ENCODE results near the gene KIAA1143. TPM values are rescaled to one million over a fixed set of nuclear protein-coding genes. Genes with fewer than 3 reads are reported as not detected.

The KIAA1143 gene
- total and polyA plus RNA-seq, 2 donors (not counting 3 experiments of a cell fraction or from before 2014, with no cell fraction given): 6.1 to 25.2 TPM

- no TSS peak for BruUV-seq (replicated peaks)
Observed at GRCh38 chr3:44721231-44722102, 40.0 kb downstream of the KIAA1143 start.

GRCh38 chr3:44712455-44713075, 48.9 kb downstream of the KIAA1143 start, which contains the start of gene ZNF502:
Gene ZNF502 (plus strand): TSS chr3:44712660. CDS start chr3:44720262, 7,602 bp downstream.
- no peaks in the 10 kb centered on the region for H4K20me1 ChIP-seq (replicated peaks; ENCODE audit: control insufficient read depth, extremely low read depth, insufficient read depth, low read length)
- peak; percentile 93 for FAIRE-seq
- peak within 1 kb of the TSS; percentile 54 for H3K9ac ChIP-seq (replicated peaks; ENCODE audit: extremely low read depth, insufficient read depth, low read length)
- H3K27ac ChIP-seq (ENCODE audit: insufficient read depth, low read depth, low read length): peak within 1 kb of the TSS; percentile 58
- no peaks in the 10 kb centered on the region for H3K9me1 ChIP-seq (replicated peaks; ENCODE audit: control insufficient read depth, extremely low read depth, insufficient read depth, low read length)
- H3K79me2 ChIP-seq (ENCODE audit: control insufficient read depth, insufficient read depth, low read length): peaks cover 2% of the 10 kb centered on the region
- intact Hi-C loops (cut with micrococcal nuclease) (loop anchor here (1.0 kb wide), 6 partner anchors 17 to 389 kb away; partner anchors contain the start of genes KIAA1143, KIF15, ZNF197 and ZNF35), dilution Hi-C loops (cut with MboI; ENCODE audit: extremely low pct_ligation_motif_present, low sequenced_read_pairs) (no loop called here)
- TF ChIP-seq MAX (IDR thresholded peaks at IDR 0.05; ENCODE audit: insufficient read depth, insufficient read length): no peak
- peak; percentile 55 for TF ChIP-seq POLR2AphosphoS5 (IDR thresholded peaks at IDR 0.05; ENCODE audit: insufficient read depth, low read depth, low read length)
- TF ChIP-seq CTCF (IDR thresholded peaks at IDR 0.05; ENCODE audit: extremely low read depth in 1 of 2, insufficient read depth in 1 of 2, low read depth in 1 of 2, low read length in 2 of 2): peak; percentile 35 to 43
- H2AFZ ChIP-seq (ENCODE audit: low read depth, low read length): peak within 1 kb of the TSS; percentile 88
- TSS peak; percentile 49 for BruUV-seq (replicated peaks)
- ChIA-PET CTCF (interaction anchor here (0.6 to 3.4 kb wide), 6 partner anchors 9 to 201 kb away, joined by 3 to 29 read pairs (median 6); partner anchors contain the start of genes KIAA1143, KIF15, ZNF197 and ZNF501), POLR2A (interaction anchor here (0.6 to 2.3 kb wide), 3 partner anchors 17 to 64 kb away, joined by 3 to 11 read pairs (median 3); partner anchors contain the start of genes KIAA1143, KIF15, ZNF35 and ZNF501)
- peak within 1 kb of the TSS; percentile 53 for H3K4me2 ChIP-seq (ENCODE audit: insufficient read depth, low read length)
- peak; percentile 85 for DNase-seq (ENCODE audit: low read depth, low spot score)
- H3K27me3 ChIP-seq (ENCODE audit: control insufficient read depth in 2 of 2, insufficient read depth in 2 of 2, low read length in 2 of 2): no peaks in the 10 kb centered on the region
- H3K4me1 ChIP-seq (ENCODE audit: control insufficient read depth, extremely low read depth, insufficient read depth, low read length): no peaks in the 10 kb centered on the region
- H3K36me3 ChIP-seq (ENCODE audit: control insufficient read depth in 2 of 2, extremely low read depth in 1 of 2, insufficient read depth in 2 of 2, low read length in 2 of 2): no peaks in the 10 kb centered on the region
- H3K4me3 ChIP-seq (replicated peaks in 1 of 3; ENCODE audit: insufficient read depth in 1 of 3, low read depth in 1 of 3, low read length in 3 of 3): peak within 1 kb of the TSS; percentile 76 to 98 (median 86)
- H3K9me3 ChIP-seq (replicated peaks; ENCODE audit: control insufficient read depth, insufficient read depth, low read length): peaks cover 2% of the 10 kb centered on the region

More at GRCh38 chr3:44721231-44722102, 40.0 kb downstream of the KIAA1143 start:
- Histone ChIP-seq H3K4me1 (ENCODE audit: control insufficient read depth, extremely low read depth, insufficient read depth, low read length) (no peaks in the 10 kb centered on the region), H2AFZ (ENCODE audit: low read depth, low read length) (no peak overlapping the region), H3K9me3 (replicated peaks; ENCODE audit: control insufficient read depth, insufficient read depth, low read length) (peaks cover 34% of the 10 kb centered on the region), H3K27ac (ENCODE audit: insufficient read depth, low read depth, low read length) (no peak overlapping the region), H3K79me2 (ENCODE audit: control insufficient read depth, insufficient read depth, low read length) (no peaks in the 10 kb centered on the region), H3K27me3 (ENCODE audit: control insufficient read depth in 2 of 2, insufficient read depth in 2 of 2, low read length in 2 of 2) (no peaks in the 10 kb centered on the region), H3K4me3 (replicated peaks in 1 of 3; ENCODE audit: insufficient read depth in 1 of 3, low read depth in 1 of 3, low read length in 3 of 3) (no peak overlapping the region), H3K36me3 (ENCODE audit: control insufficient read depth in 2 of 2, extremely low read depth in 1 of 2, insufficient read depth in 2 of 2, low read length in 2 of 2) (peaks cover 4 to 10% of the 10 kb centered on the region in 2 experiments), H4K20me1 (replicated peaks; ENCODE audit: control insufficient read depth, extremely low read depth, insufficient read depth, low read length) (no peaks in the 10 kb centered on the region), H3K9me1 (replicated peaks; ENCODE audit: control insufficient read depth, extremely low read depth, insufficient read depth, low read length) (no peaks in the 10 kb centered on the region), H3K4me2 (ENCODE audit: insufficient read depth, low read length) (no peak overlapping the region), H3K9ac (replicated peaks; ENCODE audit: extremely low read depth, insufficient read depth, low read length) (no peak overlapping the region)
- dilution Hi-C loops (cut with MboI; ENCODE audit: extremely low pct_ligation_motif_present, low sequenced_read_pairs) (no loop called here), intact Hi-C loops (cut with micrococcal nuclease) (no loop called here)
- no peak for DNase-seq (ENCODE audit: low read depth, low spot score)
- no peak for TF ChIP-seq POLR2AphosphoS5 (IDR thresholded peaks at IDR 0.05; ENCODE audit: insufficient read depth, low read depth, low read length)
- TF ChIP-seq MYC (IDR thresholded peaks at IDR 0.05; ENCODE audit: low read depth, low read length): no peak
- no peak for TF ChIP-seq MAX (IDR thresholded peaks at IDR 0.05; ENCODE audit: insufficient read depth, insufficient read length)
- CTCF ChIA-PET: interaction anchor here (2.0 kb wide), 1 partner anchor 9 kb away, joined by 7 read pairs; the partner anchor contains the start of gene ZNF502
- peak; percentile 40 for FAIRE-seq
- POLR2A ChIA-PET: no interaction called here
